Measurements from ENCODE around the gene ENTHD1. TPM values are rescaled to one million over a fixed set of nuclear protein-coding genes. Genes with fewer than 3 reads are reported as not detected.

Gene ENTHD1
- polyA plus RNA-seq, 1 donor = not detected

Other genes starting within 250 kb of the ENTHD1 start
- 0.61 TPM for gene GRAP2, start 7.3 kb upstream of the ENTHD1 start, polyA plus RNA-seq (ENCODE audit: insufficient read length)
- gene TMA7B, start 66.6 kb upstream of the ENTHD1 start, polyA plus RNA-seq (ENCODE audit: insufficient read length) = 0.10 TPM
- gene FAM83F, start 101.2 kb upstream of the ENTHD1 start, polyA plus RNA-seq (ENCODE audit: insufficient read length) = 0.09 TPM

Data from forelimb muscle (tissue), 1 donor.